OCI-LY3 (cell line): ENCODE data around the gene GABRG3.

Source experiments
- H2AFZ ChIP-seq: fragments of 200-600, 300-600 bp; shearing (Covaris generic); 2 replicates; pipeline ENCODE4 v1.6.0; 2014; ENCODE audit warnings: antibody characterized with exemption, low read depth, low read length
- H3K27ac ChIP-seq: fragments of 200-600, 300-600 bp; sonication (generic); 2 replicates; pipeline ENCODE4 v1.5.1; 2014; ENCODE audit warnings: mild to moderate bottlenecking, low read length, moderate library complexity, mixed read lengths
- H3K27me3 ChIP-seq: fragments of 200-600, 300-600 bp; sonication (generic); 2 replicates; pipeline ENCODE4 v1.6.1; 2014; ENCODE audit warnings: low read depth, low read length, mixed read lengths
- H3K36me3 ChIP-seq: fragments of 200-600, 300-600 bp; sonication (generic); replicated peaks from 2 replicates; pipeline ENCODE3; 2014; ENCODE audit warnings: low read depth, low read length, mixed read lengths
- H3K4me1 ChIP-seq: fragments of 300-600, 200-600 bp; sonication (generic); 2 replicates; pipeline ENCODE4 v1.6.1; 2014; ENCODE audit warnings: low read length, mixed read lengths
- H3K4me2 ChIP-seq: fragments of 200-600, 300-600 bp; sonication (generic); 2 replicates; pipeline ENCODE4 v1.6.1; 2014; ENCODE audit warnings: low read length, mixed read lengths
- H3K4me3 ChIP-seq: fragments of 300-600, 200-600 bp; sonication (generic); 2 replicates; pipeline ENCODE4 v1.5.1; 2014; ENCODE audit warnings: antibody characterized with exemption, mild to moderate bottlenecking, low read length, moderate library complexity
- H3K79me2 ChIP-seq: fragments of 300-600, 200-600 bp; shearing (Covaris generic); 2 replicates; pipeline ENCODE4 v1.6.1; 2014; ENCODE audit warnings: mild to moderate bottlenecking, low read length, mixed read lengths
- H3K9ac ChIP-seq: fragments of 300-600, 200-600 bp; shearing (Covaris generic); 2 replicates; pipeline ENCODE4 v1.6.0; 2014; ENCODE audit warnings: mild to moderate bottlenecking, low read length, moderate library complexity
- H3K9me3 ChIP-seq: fragments of 200-600, 300-600 bp; shearing (Covaris generic); 2 replicates; pipeline ENCODE4 v1.6.1; 2014; ENCODE audit warnings: low read length, mixed read lengths; ENCODE audit not compliant: insufficient read depth
- H4K20me1 ChIP-seq: fragments of 200-600, 300-600 bp; sonication (generic); 2 replicates; pipeline ENCODE4 v1.6.1; 2016; ENCODE audit warnings: low read length, mixed read lengths; ENCODE audit not compliant: insufficient read depth
- EZH2phosphoT487 ChIP-seq: fragments of 200-600 bp; shearing (Covaris generic); IDR thresholded peaks from 2 replicates; pipeline ENCODE4 v1.6.1; 2018; ENCODE audit warnings: antibody characterized with exemption, mixed run types, low read depth
- TF ChIP-seq, protein P1 (sequence below): fragments of 200-600, 300-600 bp; sonication (generic); IDR thresholded peaks from 2 replicates; pipeline ENCODE4 v1.5.1; 2014; ENCODE audit warnings: antibody characterized with exemption, low read length, low read depth

The GABRG3 gene

DNA sequence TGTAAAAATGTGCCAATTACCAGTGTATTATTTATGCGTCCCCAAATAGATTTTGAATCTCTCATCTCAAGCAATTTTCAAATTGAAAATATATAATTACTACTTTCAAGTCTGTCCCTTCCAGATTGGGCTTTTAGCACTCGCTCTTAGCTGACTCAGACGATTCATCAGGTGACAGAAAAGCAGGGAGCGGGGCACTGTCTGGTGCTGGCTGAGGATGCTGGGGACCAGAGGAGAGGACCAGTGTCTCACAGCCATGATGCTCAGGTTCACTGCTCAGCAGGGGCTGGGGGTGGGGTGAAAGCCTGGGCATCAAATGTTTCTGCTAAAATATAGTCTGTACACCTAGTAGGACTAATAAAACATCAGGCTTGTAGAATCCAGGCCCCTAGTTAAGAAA is 199.9 kb downstream of the GABRG3 start:
- no peak for TF ChIP-seq EZH2phosphoT487
- TF ChIP-seq, protein P1, sequence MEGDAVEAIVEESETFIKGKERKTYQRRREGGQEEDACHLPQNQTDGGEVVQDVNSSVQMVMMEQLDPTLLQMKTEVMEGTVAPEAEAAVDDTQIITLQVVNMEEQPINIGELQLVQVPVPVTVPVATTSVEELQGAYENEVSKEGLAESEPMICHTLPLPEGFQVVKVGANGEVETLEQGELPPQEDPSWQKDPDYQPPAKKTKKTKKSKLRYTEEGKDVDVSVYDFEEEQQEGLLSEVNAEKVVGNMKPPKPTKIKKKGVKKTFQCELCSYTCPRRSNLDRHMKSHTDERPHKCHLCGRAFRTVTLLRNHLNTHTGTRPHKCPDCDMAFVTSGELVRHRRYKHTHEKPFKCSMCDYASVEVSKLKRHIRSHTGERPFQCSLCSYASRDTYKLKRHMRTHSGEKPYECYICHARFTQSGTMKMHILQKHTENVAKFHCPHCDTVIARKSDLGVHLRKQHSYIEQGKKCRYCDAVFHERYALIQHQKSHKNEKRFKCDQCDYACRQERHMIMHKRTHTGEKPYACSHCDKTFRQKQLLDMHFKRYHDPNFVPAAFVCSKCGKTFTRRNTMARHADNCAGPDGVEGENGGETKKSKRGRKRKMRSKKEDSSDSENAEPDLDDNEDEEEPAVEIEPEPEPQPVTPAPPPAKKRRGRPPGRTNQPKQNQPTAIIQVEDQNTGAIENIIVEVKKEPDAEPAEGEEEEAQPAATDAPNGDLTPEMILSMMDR: no peak

DNA sequence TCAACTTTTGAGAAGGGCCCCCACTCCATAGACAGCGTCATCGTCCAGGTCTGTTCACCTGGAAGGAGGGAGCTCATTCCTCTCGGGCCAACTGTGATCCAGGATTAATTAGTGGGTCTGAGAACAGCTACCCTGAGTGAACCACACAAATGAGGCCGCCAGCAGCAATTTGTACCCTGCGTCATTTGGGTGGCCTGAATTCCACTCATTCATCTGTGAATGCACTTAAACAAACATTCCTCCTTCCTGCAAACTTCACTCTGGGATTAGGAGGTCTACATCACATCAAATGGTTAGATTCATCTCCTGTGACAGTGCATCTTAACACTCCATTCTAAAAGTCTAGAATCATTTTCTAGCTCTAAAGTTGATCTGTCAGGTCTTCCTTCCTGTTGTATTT is 201.8 kb downstream of the GABRG3 start:
- H3K4me2 ChIP-seq: no peak overlapping the region
- TF ChIP-seq, protein P1: no peak
- no peak for TF ChIP-seq EZH2phosphoT487
- no peaks in the 10 kb centered on the region for H3K79me2 ChIP-seq
- H3K9me3 ChIP-seq: no peaks in the 10 kb centered on the region
- H3K4me1 ChIP-seq: no peaks in the 10 kb centered on the region
- no peaks in the 10 kb centered on the region for H4K20me1 ChIP-seq
- H2AFZ ChIP-seq: no peak overlapping the region
- H3K36me3 ChIP-seq: no peaks in the 10 kb centered on the region
- no peaks in the 10 kb centered on the region for H3K27me3 ChIP-seq
- H3K4me3 ChIP-seq: no peak overlapping the region
- H3K27ac ChIP-seq: no peak overlapping the region
- no peak overlapping the region for H3K9ac ChIP-seq

More for the DNA sequence above, 199.9 kb downstream of the GABRG3 start:
- Histone ChIP-seq H3K9me3 (no peaks in the 10 kb centered on the region), H2AFZ (no peak overlapping the region), H3K4me3 (no peak overlapping the region), H3K27ac (no peak overlapping the region), H3K36me3 (no peaks in the 10 kb centered on the region), H3K4me1 (no peaks in the 10 kb centered on the region), H4K20me1 (no peaks in the 10 kb centered on the region), H3K9ac (no peak overlapping the region), H3K4me2 (no peak overlapping the region), H3K27me3 (no peaks in the 10 kb centered on the region), H3K79me2 (no peaks in the 10 kb centered on the region)

DNA sequence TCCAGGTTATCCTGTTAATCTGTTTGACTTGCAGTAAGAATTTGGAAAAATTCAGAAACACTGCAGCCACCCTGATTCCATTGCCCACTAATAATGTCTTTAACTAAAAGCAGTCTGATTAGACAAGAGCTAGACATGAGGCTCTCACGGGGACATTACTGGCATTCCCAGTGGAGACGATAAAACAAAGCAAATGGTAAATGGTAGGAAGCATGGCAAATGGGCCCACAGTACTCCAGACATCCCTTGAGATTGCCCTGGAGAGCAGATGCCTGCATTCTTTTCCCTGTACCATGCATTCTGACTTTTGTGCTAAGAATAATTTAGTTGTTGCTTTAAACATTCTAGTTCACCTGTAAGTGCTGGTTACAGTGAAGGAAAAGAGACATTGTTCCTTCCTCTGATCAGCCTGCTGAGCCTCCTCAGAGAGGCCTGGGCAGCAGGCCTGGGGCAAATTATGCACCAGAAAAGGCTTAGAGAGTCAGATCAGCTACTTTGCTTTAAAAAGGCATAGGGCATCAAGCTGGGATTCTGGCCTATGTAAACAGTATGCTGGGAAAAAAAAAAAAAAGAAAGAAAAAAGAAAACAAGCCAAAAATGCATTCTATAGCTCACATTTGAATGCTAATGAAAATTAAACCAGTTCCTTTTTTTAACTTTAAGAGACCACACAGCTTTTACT is 204.6 kb downstream of the GABRG3 start:
- TF ChIP-seq, protein P1: no peak
- TF ChIP-seq EZH2phosphoT487: no peak
- Histone ChIP-seq H3K27me3 (no peaks in the 10 kb centered on the region), H4K20me1 (no peaks in the 10 kb centered on the region), H2AFZ (no peak overlapping the region), H3K36me3 (no peaks in the 10 kb centered on the region), H3K9me3 (no peaks in the 10 kb centered on the region), H3K4me2 (no peak overlapping the region), H3K27ac (no peak overlapping the region), H3K9ac (no peak overlapping the region), H3K4me1 (no peaks in the 10 kb centered on the region), H3K4me3 (no peak overlapping the region), H3K79me2 (no peaks in the 10 kb centered on the region)

DNA sequence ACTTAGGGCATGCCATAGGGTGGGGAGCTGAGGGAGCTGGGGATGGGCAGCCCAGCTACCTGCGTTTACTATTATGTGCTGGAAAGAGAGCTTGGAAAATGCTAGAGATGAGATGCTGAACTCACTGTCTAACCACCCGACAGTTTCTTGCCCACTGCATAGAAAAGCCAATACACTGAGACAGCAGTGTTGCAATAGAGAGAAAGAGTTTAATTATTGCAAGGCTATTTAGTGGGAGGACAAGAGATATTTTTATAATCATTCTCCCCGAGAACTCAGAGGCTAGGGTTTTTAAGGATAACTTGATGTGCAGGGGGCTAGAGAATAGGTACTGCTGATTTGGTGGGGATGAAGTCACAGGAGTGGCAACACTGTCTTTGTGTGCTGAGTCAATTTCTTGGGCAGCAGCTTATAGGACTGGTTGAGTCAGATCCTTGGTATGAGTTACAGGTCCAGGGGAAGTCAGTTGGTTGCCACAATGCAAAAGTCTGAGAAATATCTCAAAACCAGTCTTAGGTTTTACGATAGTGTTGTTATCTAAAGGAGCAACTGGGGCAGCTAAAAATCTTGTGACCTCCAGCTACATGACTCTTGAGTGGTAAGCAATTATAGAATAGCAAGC is 205.9 kb downstream of the GABRG3 start:
- Histone ChIP-seq H3K9me3 (no peaks in the 10 kb centered on the region), H3K79me2 (no peaks in the 10 kb centered on the region), H3K27me3 (no peaks in the 10 kb centered on the region), H3K4me1 (no peaks in the 10 kb centered on the region), H2AFZ (no peak overlapping the region), H4K20me1 (no peaks in the 10 kb centered on the region), H3K36me3 (no peaks in the 10 kb centered on the region), H3K27ac (no peak overlapping the region), H3K4me2 (no peak overlapping the region), H3K4me3 (no peak overlapping the region), H3K9ac (no peak overlapping the region)
- no peak for TF ChIP-seq EZH2phosphoT487
- TF ChIP-seq, protein P1: no peak
